GM21367 (cell line): ENCODE results near the gene KIN.
A peak's percentile ranks its signal among the peaks of the same experiment; 100 is the strongest.
"Not testable (repeated sequence)": the region's sequence is repeated elsewhere in the genome, so short reads cannot be mapped to it uniquely, and the experiment has no call there.

Experiments used
- ATAC-seq: cut with Tn5 transposase; IDR thresholded peaks from one replicate; pipeline ENCODE4 v1.9.1; 2021; ENCODE audit not compliant: unreplicated experiment

KIN gene

DNA sequence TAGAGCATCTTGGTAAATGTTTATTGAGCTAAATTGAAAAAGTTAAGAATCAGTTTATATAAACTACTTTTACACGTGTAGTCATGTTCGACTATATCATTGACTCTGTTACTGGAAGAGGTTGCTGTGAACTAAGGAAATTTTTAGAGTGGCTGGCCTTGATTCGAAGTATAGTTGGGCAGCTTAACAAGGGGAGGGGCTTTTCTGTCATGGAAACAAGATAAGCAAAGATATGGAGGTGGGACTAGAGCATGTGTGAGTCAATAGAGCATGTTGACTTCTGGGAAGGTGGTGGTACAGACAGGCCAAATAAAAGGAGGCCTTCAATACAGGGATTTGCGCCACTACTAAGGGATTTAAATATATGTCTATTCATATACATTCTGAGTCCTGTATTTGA lies 7.8 kb upstream of the KIN start:
- no peak for ATAC-seq

DNA sequence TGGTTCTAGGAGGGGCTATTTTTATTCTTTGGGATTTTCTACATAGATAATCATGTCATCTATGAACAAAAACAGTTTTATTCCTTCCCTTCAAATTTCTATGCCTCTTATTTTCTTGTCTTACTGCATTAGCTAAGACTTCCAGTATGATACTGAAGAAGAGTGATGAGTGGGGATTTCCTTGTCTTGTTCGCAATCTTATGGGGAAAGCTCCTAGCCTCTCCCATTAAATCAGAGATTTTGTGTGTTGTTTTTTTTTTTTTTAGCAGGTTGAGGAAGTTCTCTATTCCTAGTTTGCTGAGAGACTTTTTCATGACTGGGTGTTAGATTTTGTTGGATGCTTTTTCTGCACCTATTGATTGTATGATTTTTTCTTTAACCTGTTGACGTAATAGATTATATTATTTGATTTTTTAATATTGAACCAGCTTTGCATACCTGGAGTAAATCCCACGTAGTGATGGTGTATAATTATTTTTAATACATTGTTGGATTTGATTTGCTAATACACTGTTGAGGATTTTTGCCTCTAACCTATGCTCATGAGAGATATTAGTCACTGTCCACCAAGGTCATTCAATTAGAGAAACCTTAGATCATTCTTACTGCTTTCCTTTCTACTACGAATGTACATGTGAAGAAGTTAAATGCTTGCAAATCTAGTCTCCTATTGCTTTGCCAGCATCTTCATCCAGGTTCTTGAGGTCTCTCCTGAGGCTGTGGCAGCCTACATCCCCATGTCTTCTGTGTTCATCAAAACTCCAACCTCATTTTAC lies 6.6 kb upstream of the KIN start:
- ATAC-seq, result no peak

DNA sequence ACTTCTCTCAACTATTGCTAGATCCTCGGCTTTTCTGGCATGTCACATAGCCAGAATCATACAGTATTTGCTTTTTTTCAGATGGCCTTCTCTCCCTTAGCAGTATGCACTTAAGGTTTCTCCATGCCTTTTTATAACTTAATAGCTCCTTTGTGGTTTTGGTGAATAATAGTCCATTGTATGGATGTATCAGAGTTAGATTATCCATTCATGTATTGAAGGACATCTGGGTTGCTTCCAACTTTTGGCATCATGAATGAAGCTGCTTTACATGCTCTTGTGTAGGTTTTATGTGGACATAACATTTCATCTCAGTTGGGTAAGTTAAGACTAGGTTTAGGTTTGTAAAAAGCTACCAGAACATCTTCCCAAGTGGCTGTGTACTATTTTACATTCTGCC lies 4.7 kb upstream of the KIN start:
- ATAC-seq, result no peak

DNA sequence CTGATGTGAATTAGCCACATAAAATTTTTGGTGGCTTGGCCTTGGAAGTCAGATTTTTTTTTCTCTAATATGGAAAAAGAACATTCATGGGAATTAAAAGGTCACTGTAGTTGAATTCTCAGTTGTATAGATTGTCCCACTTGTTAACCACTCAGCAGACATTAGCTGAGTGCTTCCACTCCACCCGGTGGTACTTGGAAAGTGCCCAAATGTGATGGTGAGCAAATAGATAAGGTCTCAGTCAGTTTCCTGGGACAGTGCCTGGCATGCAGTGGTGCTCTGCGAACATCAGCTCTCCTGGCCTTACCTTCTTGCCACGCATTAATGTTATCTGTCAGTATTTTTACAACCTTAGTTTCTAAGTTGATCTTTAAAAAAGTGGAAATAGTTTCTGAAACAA lies 1.6 kb upstream of the KIN start:
- ATAC-seq, result no peak

DNA sequence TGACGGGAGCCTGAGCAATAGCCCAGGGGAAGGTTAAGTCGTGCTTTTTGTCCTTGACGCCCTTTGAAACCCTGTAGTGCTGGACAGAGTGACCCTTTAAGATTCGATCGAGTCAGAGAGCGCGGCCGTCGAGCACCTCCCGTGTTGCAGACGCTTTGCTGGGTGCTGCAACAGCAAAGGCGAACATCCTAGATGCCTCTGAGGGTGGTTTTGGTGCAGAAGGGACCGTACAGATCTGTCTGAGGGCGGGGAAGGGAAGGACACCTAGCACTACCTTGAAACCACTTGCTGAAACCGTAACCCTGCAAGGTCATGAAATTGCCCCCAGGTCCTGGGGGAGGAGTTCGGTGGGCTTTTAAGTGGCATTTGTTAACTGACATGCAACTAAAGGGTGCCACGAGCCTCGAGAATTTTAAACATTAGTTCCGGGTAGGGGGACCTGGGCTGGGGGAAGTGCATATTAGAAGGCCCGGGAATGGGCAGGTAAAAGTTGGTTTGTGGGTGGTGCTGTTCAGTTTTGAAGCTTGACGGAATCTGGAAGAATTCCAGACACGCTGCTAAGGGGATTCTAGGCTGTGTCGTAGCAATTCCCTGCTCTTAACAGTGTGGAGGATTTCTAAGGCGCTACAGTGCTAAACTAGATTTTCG lies 970 bp upstream of the KIN start:
- peak; percentile 11 for ATAC-seq

DNA sequence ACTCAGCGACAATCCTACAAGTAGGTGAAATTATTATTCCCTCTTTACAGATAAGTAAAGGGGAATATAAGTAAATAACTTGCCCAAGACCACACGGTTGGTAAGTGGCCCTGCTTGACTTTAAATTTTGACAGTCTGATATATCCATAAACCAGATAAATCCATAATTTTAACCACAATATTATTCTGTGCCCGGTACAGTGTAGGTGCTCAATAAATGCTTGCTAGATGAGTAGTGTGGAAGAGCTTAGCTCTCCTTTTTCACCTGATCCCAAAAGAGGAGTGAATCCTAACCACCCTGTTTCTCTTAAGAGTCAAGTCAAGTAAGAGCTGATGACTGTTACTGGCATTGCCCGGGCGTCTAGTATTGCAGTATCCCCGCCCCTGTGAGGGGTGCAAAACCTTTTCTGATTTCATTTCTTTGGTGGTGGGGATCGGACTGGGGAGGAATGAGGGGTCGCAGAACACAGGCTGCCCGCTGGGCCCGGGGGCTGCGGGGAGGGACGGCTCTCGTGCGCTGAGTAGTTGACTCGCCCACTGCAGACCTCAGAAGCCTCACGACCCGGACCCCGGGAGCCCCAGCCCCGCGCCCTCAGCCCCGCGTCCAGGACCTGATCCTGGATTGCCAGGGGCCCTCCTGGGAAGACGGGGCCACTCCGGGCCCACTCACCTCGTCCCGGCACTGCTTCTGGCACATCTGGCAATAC lies 490 bp downstream of the KIN start:
- peak; percentile 5 for ATAC-seq

DNA sequence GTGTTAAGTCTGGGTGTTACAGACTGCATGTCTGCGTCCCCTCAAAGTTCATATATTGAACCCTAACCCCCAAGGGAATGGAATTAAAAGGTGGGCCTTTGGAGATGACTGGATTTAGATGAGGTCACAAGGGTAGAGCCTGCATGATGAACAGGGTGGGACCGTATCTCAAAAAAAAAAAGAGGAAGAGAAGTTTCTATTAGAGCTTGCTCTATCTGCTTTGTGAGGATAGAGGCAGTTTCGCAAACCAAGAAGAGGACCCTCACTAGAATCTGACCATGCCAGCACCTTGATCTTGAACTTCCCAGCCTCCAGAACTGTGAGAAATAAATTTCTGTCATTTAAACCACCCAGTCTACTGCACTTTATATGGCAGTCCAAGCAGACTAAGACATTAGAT lies 1.4 kb downstream of the KIN start:
- no peak for ATAC-seq

DNA sequence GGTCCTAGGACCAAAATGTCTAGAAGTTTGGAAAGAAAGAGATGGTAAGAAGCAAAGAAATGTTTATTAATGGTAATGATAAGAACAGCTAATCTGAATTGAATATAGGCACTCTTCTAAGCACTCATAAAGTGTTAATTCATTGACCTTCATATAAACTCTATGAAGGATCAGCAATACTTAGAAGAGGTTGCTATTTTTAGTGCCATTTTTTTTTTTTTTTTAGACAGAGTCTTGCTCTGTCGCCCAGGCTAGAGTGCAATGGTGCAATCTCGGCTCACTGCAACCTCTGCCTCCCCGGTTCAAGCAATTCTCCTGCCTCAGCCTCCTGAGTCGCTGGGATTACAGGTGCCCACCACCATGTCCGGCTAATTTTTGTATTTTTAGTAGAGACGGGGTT lies 5.6 kb downstream of the KIN start:
- not testable (repeated sequence) for ATAC-seq

DNA sequence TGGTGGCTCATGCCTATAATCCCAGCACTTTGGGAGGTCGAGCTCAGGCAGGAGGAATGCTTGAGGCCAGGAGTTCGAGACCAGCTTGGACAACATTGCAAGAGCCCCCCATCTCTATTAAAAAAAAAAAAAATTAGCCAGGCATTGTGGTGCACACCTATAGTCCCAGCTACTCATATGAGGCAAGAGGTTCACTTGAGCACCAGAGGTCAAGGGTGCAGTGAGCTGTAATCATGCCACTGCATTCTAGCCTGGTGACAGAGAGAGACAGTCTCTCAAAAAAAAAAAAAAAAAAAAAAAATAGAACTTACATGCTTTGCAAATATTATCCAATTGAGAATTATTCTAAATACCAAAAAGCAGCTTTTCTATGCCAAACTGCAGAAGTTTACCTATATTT lies 11.0 kb downstream of the KIN start:
- no peak for ATAC-seq

DNA sequence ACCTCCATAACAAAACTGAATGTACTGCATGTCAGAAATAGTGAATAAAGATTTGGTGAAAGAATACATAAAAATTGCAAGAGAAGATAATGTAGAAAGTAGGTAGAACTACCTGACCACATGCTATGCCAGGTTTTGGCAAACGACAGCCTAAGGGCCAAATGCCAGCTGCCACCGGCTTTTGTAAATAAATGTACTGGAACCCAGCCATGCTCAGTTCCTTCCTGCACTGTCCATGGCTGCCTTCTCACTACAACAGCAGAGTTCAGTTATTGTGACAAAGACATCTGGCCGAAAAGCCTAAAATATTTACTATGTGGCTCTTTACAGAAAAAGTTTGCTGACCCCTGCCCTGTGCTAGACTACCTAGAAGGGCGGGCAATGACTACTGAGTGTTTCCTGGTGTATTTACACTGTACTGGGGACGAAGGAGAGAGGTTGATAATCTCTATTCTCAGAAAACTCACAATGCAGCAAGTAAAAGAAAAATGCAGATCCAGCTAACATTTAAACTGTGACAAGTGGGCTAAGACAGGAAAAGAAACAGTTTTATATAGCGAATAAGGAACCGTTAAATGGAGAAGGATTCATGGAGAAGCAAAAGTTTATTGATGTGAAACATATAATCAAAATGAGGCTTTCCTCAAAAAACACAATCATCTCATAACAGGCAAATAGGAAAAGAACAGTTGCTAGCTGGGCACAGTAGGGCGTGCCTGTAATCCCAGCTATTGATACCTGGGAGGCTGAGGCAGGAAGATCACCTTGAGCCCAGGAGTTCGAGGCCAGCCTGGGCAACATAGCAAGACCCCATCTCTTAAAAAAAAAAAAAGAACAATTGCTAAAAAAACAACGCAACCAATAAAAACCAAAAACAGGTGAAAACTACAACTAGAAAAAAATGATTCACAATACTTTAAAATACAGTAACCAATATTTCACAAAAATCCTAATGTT lies 13.7 kb downstream of the KIN start:
- no peak for ATAC-seq

DNA sequence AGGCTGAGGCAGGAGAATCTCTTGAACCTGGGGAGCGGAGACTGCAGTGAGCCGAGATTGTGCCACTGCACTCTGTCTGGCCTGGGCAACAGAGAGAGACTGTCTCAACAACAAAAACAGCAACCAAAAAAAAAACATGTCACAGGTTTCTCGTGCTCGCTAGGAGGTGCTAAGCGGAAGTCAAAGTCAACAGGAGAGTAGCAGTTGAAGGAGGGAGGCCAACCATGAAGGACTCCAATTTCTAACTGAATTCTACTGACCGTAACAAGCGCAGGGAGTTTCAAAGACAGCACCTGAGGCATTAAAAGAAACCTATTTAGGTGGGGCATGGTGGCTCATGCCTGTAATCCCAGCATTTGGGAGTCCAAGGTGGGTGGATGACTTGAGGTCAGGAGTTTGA lies 19.4 kb downstream of the KIN start:
- no peak for ATAC-seq

DNA sequence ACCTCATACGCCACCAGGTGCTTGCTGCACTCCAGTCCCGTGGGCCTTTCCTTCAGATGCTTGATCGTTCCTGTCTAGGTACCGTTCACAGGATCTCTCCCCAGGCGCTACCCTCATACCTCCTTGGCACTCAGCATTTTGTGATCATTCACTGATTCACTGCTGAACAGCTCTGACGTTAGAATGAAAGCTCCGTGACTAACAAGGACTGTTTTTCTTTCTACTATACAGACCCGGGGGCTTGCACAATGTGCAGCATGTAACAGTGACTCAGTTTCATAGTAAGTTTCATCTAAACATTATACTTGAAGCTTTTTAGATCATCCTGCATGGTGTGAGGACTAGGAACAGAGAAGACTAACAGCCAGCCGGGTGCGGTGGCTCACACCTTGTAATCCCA lies 20.6 kb downstream of the KIN start:
- no peak for ATAC-seq

DNA sequence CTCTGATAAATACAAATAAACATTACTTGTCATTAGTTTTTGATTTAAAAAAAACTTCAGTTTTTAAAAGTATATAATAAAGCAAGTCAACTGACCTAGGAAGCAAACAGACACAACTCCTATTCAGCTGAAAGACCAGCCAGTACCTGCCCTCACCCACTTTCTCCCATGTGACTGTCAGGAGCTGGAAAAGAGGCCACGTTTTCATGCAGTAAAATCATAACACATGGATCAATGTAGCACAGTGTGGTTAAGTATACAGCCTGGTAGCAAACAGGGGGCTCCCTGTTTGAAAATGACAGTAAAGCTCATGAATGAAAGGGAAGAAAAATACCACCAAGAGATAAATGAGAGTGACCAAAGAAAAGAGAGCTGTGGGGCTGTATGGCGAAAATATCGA lies 21.6 kb downstream of the KIN start:
- ATAC-seq, result no peak

DNA sequence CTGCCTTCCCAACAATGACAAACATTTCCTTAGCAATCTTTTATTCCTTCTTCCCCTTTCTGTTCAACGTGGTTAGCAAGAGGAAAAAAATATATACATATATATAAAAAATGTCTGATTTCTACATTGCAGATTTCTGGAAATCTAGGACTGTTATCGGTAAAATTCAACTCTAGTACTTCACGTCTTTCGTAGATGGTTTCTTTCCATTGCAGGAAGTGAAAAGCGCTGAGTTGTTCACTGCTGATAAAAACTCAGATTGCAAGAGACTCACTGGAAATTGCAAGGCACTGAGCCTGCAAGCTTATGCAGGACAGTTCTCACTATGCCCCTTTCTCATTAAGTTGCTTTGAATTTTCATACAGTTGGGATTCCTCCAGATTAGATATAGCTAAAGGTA lies 23.9 kb downstream of the KIN start:
- no peak for ATAC-seq

DNA sequence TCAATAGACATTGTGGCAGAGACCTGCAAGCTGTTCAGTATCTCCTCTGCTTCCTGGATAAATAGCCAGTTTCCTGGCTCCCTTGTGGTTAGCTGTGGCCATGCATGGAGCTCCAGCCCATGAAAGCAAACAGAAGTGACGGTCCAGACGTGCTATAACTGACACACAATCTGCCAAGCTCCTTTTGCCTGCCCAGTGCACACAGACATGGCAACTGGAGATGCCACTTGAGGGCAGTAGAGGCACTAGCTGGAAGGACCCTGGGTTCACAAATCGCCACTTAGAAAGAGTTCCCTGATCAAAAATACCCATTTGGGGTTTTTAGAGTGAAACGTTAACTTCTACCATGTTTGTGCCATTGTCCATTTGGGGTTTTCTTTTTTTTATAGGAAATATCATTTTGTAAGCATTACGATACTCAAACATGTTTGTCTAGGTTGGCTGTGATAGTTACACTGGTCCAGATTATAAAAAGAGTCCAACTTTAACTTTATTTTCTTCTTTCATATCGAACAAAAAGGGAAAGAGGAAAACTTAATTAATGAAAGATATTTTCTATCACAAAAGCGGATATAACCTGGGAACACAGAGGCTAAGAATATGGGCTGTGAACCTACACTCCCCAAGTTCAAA lies 31.3 kb downstream of the KIN start:
- ATAC-seq, result no peak

DNA sequence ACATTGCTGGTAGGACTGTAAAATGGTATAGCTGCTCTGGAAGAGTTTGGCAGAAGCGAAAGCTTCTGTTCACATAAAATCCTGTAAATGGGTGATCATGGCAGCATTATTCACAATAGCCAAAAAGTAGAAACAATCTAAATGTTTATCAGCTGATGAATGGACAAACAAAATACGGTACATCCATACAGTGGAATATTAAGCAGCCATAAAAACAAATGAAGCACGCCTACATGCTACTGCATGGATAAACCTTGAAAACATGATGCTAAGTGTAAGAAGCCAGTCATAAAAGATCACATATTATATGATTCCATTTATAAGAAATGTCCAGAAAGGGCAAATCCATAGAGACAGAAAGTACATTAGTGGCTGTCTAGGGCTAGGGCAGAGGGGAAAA lies 32.7 kb downstream of the KIN start:
- no peak for ATAC-seq

DNA sequence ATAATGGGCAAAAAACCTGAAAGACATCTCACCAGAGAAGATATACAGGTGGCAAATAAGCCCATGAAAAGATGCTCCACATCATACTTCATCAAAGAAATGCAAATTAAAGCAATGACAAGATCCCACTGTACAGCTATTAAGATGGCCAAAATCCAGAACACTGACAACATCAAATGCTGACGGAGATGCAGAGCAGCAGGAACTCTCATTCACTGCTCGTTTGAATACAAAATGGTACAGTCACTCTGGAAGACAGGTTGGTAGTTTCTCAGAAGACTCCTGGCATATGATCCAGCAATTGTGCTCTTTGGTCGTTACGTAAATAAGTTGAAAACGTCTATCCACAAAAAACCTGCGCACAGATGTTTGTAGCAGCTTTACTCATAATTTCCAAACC lies 35.5 kb downstream of the KIN start:
- no peak for ATAC-seq

DNA sequence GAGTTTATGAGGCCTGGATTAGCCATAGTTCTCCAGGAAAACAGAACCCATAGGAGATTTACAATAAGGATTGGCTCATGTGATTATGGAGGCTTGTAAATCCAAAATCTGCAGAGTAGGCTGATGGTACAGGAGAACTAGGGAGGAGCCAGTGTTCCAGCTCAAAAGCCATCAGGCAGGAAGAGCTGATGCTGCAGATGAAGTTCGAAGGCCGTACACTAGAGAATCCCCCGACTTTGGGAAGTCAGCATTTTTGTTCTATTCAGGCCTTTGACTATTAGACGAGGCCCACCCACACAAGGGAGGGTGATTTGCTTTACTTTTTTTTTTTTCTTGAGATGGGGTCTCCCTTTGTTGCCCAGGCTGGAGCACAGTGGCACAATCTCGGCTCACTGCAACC lies 37.6 kb downstream of the KIN start:
- no peak for ATAC-seq

DNA sequence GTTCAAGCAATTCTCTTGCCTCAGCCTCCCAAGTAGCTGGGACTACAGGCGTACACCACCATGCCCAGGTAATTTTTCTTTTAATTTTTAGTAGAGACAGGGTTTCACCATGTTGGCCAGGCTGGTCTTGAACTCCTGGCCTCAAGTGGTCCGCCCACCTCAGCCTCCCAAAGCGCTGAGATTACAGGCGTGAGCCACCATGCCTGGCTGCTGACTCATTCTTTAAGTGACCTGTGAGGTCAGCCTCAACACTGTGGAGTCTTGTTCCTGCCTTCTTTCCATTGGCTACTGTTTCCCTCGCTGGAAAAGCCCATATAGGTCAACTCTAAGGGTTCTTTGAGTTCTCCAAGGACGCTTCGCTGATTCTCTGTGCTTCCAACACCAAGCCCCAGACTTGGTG lies 39.2 kb downstream of the KIN start:
- ATAC-seq, result not testable (repeated sequence)

DNA sequence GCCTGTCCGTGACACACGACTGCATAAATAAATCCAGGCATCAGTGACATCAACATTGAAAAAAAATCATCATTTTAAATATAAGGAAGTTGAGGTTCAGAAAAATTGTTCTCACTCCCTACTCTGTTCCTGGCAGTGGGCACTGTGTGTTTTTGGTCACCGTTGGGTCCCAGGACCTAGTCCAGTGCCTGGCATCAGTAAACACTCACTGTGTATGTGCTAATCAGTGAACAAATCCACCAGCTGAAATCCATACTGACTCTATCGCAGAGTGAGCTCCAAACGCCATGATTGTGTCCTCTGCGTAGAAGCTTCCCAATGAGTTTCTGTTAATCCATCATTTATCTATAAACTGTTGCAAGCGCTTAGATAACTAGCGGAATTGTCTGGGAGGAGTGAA lies 43.5 kb downstream of the KIN start:
- no peak for ATAC-seq
